A673 (cell line): ENCODE data around the gene AAGAB. TPM values are rescaled to one million over a fixed set of nuclear protein-coding genes. Genes with fewer than 3 reads are reported as not detected.

Experiments used
- BruUV-seq: library from RNA; stranded (reverse); fragments of 400-500 nt; replicated peaks from 2 replicates; lab custom pipeline; 2021; lab: Mats Ljungman, UMichigan
- CTCF ChIA-PET: fragments of 300-600 bp; sonication (Branson Sonifier 250); formaldehyde crosslinking; loops from one replicate; lab custom pipeline; 2022; ENCODE audit warnings: antibody characterized with exemption; lab: Charles Lee
- POLR2A ChIA-PET: fragments of 300-600 bp; sonication (Branson Sonifier 250); formaldehyde crosslinking; loops from one replicate; lab custom pipeline; 2022; ENCODE audit warnings: antibody characterized with exemption; ENCODE audit not compliant: low non-redundant PET; lab: Charles Lee
- DNase-seq: peaks from one replicate; pipeline ENCODE4 v3.0.0-alpha.2; 2015; ENCODE audit warnings: low spot score
- H3K27ac ChIP-seq: fragments of 200-600 bp; sonication (generic); 2 replicates; pipeline ENCODE4 v1.5.1; 2016; ENCODE audit warnings: mixed run types, low read depth, mild to moderate bottlenecking, mixed read lengths, antibody characterized with exemption, low read length; ENCODE audit not compliant: poor library complexity, severe bottlenecking
- H3K27me3 ChIP-seq: fragments of 200-600 bp; sonication (generic); replicated peaks from 2 replicates; pipeline ENCODE4 v1.6.1; 2017; ENCODE audit warnings: mixed run types, low read depth, mild to moderate bottlenecking, mixed read lengths, antibody characterized with exemption, low read length; ENCODE audit not compliant: insufficient read depth, poor library complexity
- H3K36me3 ChIP-seq: fragments of 200-600 bp; sonication (generic); 2 replicates; pipeline ENCODE4 v1.6.1; 2016; ENCODE audit warnings: mixed run types, mild to moderate bottlenecking, mixed read lengths, antibody characterized with exemption, low read length; ENCODE audit not compliant: insufficient read depth, poor library complexity, severe bottlenecking
- H3K4me1 ChIP-seq: fragments of 200-600 bp; sonication (generic); 2 replicates; pipeline ENCODE4 v1.6.1; 2017; ENCODE audit warnings: mixed run types, mild to moderate bottlenecking, mixed read lengths, antibody characterized with exemption, low read length; ENCODE audit not compliant: insufficient read depth, poor library complexity, severe bottlenecking
- H3K4me3 ChIP-seq: fragments of 200-600 bp; sonication (generic); 2 replicates; pipeline ENCODE4 v1.5.1; 2016; ENCODE audit warnings: low read depth, mixed run types, mild to moderate bottlenecking, mixed read lengths, low read length; ENCODE audit not compliant: poor library complexity, severe bottlenecking
- H3K9me3 ChIP-seq: fragments of 200-600 bp; sonication (generic); 2 replicates; pipeline ENCODE4 v1.6.1; 2016; ENCODE audit warnings: mixed run types, low read depth, mild to moderate bottlenecking, mixed read lengths, antibody characterized with exemption, low read length; ENCODE audit not compliant: poor library complexity, severe bottlenecking
- CTCF ChIP-seq: fragments of 300-800, 200-600 bp; sonication (generic); conservative IDR thresholded peaks from 2 replicates; pipeline ENCODE4 v1.5.1; 2017; ENCODE audit warnings: low read depth, mild to moderate bottlenecking, antibody characterized with exemption, low read length, moderate library complexity, mixed read lengths
- EZH2 ChIP-seq: fragments of 200-600 bp; sonication (generic); IDR thresholded peaks from 2 replicates; pipeline ENCODE4 v1.6.1; 2017; ENCODE audit warnings: borderline replicate concordance, low read depth, mild to moderate bottlenecking, mixed read lengths, antibody characterized with exemption, low read length; ENCODE audit not compliant: poor library complexity, severe bottlenecking
- intact Hi-C: fragments of 100-400 bp; cut with micrococcal nuclease; formaldehyde crosslinking; loops from one replicate; pipeline ENCODE4 v1.10.0; 2022; ENCODE audit not compliant: unreplicated experiment
- total RNA-seq: library from RNA; stranded (reverse); gene quantifications from 2 replicates; pipeline ENCODE4 v1.2.3, GENCODE V29; 2021

The AAGAB gene
- total RNA-seq, 1 experiment from 2014 or later: 54.8 TPM

- Histone ChIP-seq H3K4me3 (no peak overlapping the region), H3K9me3 (no peaks in the 10 kb centered on the region), H3K4me1 (peaks cover 20% of the 10 kb centered on the region), H3K36me3 (no peaks in the 10 kb centered on the region), H3K27ac (no peak overlapping the region), H3K27me3 (no peaks in the 10 kb centered on the region)
- no peak for TF ChIP-seq EZH2
- no peak for TF ChIP-seq CTCF
- POLR2A ChIA-PET: no interaction called here
- intact Hi-C loops: no loop called here
- CTCF ChIA-PET: interaction anchor here (0.7 kb wide), 1 partner anchor 805 kb away, joined by 4 read pairs; no protein-coding TSS in a partner anchor
- BruUV-seq: no TSS peak
- no peak for DNase-seq
Measured at GRCh38 chr15:67224889-67225288, 29.6 kb downstream of the AAGAB start.

- POLR2A ChIA-PET: no interaction called here
- no peak overlapping the region for H3K27ac ChIP-seq
- intact Hi-C loops: no loop called here
- TF ChIP-seq EZH2 (no peak), CTCF (no peak)
- no peaks in the 10 kb centered on the region for H3K36me3 ChIP-seq
- BruUV-seq: no TSS peak
- no peaks in the 10 kb centered on the region for H3K27me3 ChIP-seq
- H3K9me3 ChIP-seq: no peaks in the 10 kb centered on the region
- no peak for DNase-seq
- no peaks in the 10 kb centered on the region for H3K4me1 ChIP-seq
- no peak overlapping the region for H3K4me3 ChIP-seq
- CTCF ChIA-PET: no interaction called here
Measured at GRCh38 chr15:67219288-67219687, 35.2 kb downstream of the AAGAB start.

DNA sequence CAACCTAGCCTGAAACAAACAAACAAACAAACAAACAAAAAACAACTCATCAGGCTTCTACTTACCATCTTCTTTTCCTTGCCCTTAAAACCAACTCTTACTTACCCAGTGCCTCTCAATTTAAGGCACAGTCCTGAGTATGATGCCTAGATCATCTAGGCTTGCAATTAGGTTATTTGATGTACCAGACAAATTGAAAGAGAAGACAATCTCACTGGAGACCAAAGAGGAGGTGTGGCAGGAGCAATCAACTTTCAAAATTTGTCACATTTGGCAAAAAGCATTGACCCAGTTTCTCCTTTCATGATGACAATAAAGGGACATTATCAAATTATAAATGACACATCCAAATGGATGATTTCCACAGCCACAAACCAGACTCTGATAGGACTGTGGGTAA is 36.0 kb downstream of the AAGAB start:
- H3K4me1 ChIP-seq: no peaks in the 10 kb centered on the region
- POLR2A ChIA-PET: no interaction called here
- no peak overlapping the region for H3K27ac ChIP-seq
- DNase-seq: no peak
- intact Hi-C loops: no loop called here
- TF ChIP-seq EZH2 (no peak), CTCF (no peak)
- CTCF ChIA-PET: no interaction called here
- H3K4me3 ChIP-seq: no peak overlapping the region
- no peaks in the 10 kb centered on the region for H3K27me3 ChIP-seq
- no peaks in the 10 kb centered on the region for H3K36me3 ChIP-seq
- no peaks in the 10 kb centered on the region for H3K9me3 ChIP-seq
- no TSS peak for BruUV-seq
